Measurements from ENCODE around the gene PDE6D. TPM values are rescaled to one million over a fixed set of nuclear protein-coding genes. Genes with fewer than 3 reads are reported as not detected.
A peak's percentile ranks its signal among the peaks of the same experiment; 100 is the strongest.

The PDE6D gene
- total RNA-seq, 1 experiment from 2014 or later = 31.4 TPM

- TF ChIP-seq TCF7L2 (IDR thresholded peaks at IDR 0.05; ENCODE audit: low read depth, low read length) = no peak
These were observed 766 bp downstream of the PDE6D start (continued) for GRCh38 chr2:231780123-231780908.

GRCh38 chr2:231769170-231770136 lies 11.6 kb downstream of the PDE6D start:
- H3K27me3 ChIP-seq (ENCODE audit: control insufficient read depth, insufficient read depth, low read length) = no peaks in the 10 kb centered on the region
- no peak overlapping the region for H3K4me3 ChIP-seq (ENCODE audit: low read depth in 2 of 2, low read length in 2 of 2)
- ATAC-seq (0 out of 2 replicates have a peak, but pooled peaks have one; percentile 34), DNase-seq (ENCODE audit: low read depth, low spot score) (no peak)
- CTCF ChIA-PET = interaction anchor here (0.7 to 0.8 kb wide), 2 partner anchors 12 to 55 kb away, joined by 3 read pairs; partner anchors contain the start of gene PDE6D
- H3K4me1 ChIP-seq (ENCODE audit: control insufficient read depth, insufficient read depth, low read length) = peaks cover 4% of the 10 kb centered on the region; the same call in 1 of the 2 replicates
- in situ Hi-C loops (cut with HindIII; ENCODE audit: low pct_unique_long_range_greater_than_20kb, low sequenced_read_pairs) = no loop called here
- TF ChIP-seq TCF7L2 (IDR thresholded peaks at IDR 0.05; ENCODE audit: low read depth, low read length) (no peak), CTCF (IDR thresholded peaks at IDR 0.05) (no peak), REST (IDR thresholded peaks at IDR 0.05; ENCODE audit: insufficient read depth in 1 of 2, low read depth in 2 of 2, low read length in 1 of 2) (no peak), SIN3A (IDR thresholded peaks at IDR 0.05; ENCODE audit: borderline replicate concordance, insufficient read depth, low read depth, low read length) (no peak), POLR2AphosphoS5 (IDR thresholded peaks at IDR 0.05; ENCODE audit: low read depth, low read length) (no peak)
- H3K9me3 ChIP-seq (ENCODE audit: control insufficient read depth, insufficient read depth, low read depth, low read length) = no peaks in the 10 kb centered on the region
- POLR2A ChIA-PET = no interaction called here
- H3K36me3 ChIP-seq (ENCODE audit: control insufficient read depth, insufficient read depth, low read length) = no peaks in the 10 kb centered on the region
- intact Hi-C loops (cut with micrococcal nuclease; ENCODE audit: unreplicated experiment) = no loop called here
- no TSS peak for BruUV-seq (replicated peaks)
- no peak overlapping the region for H3K27ac ChIP-seq (ENCODE audit: low read length)

GRCh38 chr2:231765496-231765929 lies 15.6 kb downstream of the PDE6D start:
- no TSS peak for BruUV-seq (replicated peaks)
- no peak for ATAC-seq
- no peak overlapping the region for H3K27ac ChIP-seq (ENCODE audit: low read length)
- ChIA-PET POLR2A (no interaction called here), CTCF (no interaction called here)
- intact Hi-C loops (cut with micrococcal nuclease; ENCODE audit: unreplicated experiment) (no loop called here), in situ Hi-C loops (cut with HindIII; ENCODE audit: low pct_unique_long_range_greater_than_20kb, low sequenced_read_pairs) (no loop called here)
- no peaks in the 10 kb centered on the region for H3K27me3 ChIP-seq (ENCODE audit: control insufficient read depth, insufficient read depth, low read length)
- H3K4me3 ChIP-seq (ENCODE audit: low read depth in 2 of 2, low read length in 2 of 2) = no peak overlapping the region
- peaks cover 4% of the 10 kb centered on the region; the same call in 1 of the 2 replicates for H3K4me1 ChIP-seq (ENCODE audit: control insufficient read depth, insufficient read depth, low read length)
- H3K9me3 ChIP-seq (ENCODE audit: control insufficient read depth, insufficient read depth, low read depth, low read length) = no peaks in the 10 kb centered on the region
- DNase-seq (ENCODE audit: low read depth, low spot score) = no peak
- no peaks in the 10 kb centered on the region for H3K36me3 ChIP-seq (ENCODE audit: control insufficient read depth, insufficient read depth, low read length)
- TF ChIP-seq CTCF (IDR thresholded peaks at IDR 0.05) (no peak), SIN3A (IDR thresholded peaks at IDR 0.05; ENCODE audit: borderline replicate concordance, insufficient read depth, low read depth, low read length) (no peak), REST (IDR thresholded peaks at IDR 0.05; ENCODE audit: insufficient read depth in 1 of 2, low read depth in 2 of 2, low read length in 1 of 2) (no peak), TCF7L2 (IDR thresholded peaks at IDR 0.05; ENCODE audit: low read depth, low read length) (no peak), POLR2AphosphoS5 (IDR thresholded peaks at IDR 0.05; ENCODE audit: low read depth, low read length) (no peak)
